ENCODE results near the gene ADCY5.

Gene ADCY5

DNA sequence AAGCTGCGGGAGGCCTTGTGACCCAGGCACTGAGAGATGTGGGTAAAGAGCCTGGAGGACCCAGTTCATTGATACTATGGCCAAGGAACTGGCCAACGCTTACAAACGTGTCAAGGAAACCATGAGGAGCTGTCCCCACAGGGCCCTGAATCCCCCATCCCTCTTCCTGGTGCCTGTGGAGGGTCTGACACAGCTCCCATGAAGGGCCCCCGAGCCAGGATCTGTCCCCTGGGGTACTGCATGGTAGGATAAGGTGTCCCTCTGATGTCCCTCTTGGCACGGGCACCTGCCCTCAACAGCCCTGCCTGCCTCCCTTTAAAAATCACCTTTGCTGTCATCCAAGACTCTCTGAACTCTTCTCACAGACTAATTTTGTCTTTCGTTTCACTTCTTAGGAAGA, 122.4 kb downstream of the ADCY5 start:
- H3K36me3 Mint-ChIP-seq: no peaks in the 10 kb centered on the region
- H3K4me3 Mint-ChIP-seq: no peak overlapping the region
- peaks cover 2% of the 10 kb centered on the region for H3K27me3 Mint-ChIP-seq
- no peak overlapping the region for H3K27ac Mint-ChIP-seq
- H3K4me1 Mint-ChIP-seq (ENCODE audit: low read depth): no peaks in the 10 kb centered on the region
- no peaks in the 10 kb centered on the region for H3K9me3 Mint-ChIP-seq (ENCODE audit: low read depth)

DNA sequence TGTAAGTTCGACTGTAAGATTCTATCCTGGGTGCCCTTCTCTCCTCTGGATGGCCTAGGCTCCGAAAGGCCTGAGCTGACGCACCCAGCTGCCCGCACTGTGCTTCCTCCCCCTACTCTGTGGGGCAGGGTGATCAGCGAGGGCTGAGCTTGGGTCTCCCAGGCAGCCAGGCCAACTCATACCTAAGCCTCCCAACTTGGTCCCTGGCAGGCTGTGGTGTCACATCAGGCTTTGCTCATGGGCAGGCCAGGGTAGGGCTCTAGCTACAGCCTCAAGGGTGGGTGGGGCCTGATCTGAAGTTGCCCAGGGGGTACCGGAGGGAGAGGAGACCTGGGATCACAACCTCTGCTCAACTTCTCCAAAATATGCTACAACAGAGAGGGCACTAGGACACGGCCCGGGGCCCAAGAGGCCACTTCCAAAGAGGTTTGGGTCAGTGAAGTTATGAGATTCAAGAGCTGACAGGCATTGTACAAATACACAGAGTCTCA, 123.1 kb downstream of the ADCY5 start:
- no peak overlapping the region for H3K4me3 Mint-ChIP-seq
- peaks cover 2% of the 10 kb centered on the region for H3K27me3 Mint-ChIP-seq
- no peaks in the 10 kb centered on the region for H3K36me3 Mint-ChIP-seq
- H3K27ac Mint-ChIP-seq: no peak overlapping the region
- no peaks in the 10 kb centered on the region for H3K9me3 Mint-ChIP-seq (ENCODE audit: low read depth)
- H3K4me1 Mint-ChIP-seq (ENCODE audit: low read depth): no peaks in the 10 kb centered on the region

GRCh38 chr3:123324880-123325765, 123.8 kb downstream of the ADCY5 start:
- Mint-ChIP-seq H3K36me3 (no peaks in the 10 kb centered on the region), H3K4me3 (no peak overlapping the region)

GRCh38 chr3:123323781-123324180, 125.1 kb downstream of the ADCY5 start:
- H3K4me1 Mint-ChIP-seq (ENCODE audit: low read depth): no peaks in the 10 kb centered on the region
- no peaks in the 10 kb centered on the region for H3K36me3 Mint-ChIP-seq
- H3K4me3 Mint-ChIP-seq: no peak overlapping the region
- no peaks in the 10 kb centered on the region for H3K9me3 Mint-ChIP-seq (ENCODE audit: low read depth)
- no peak overlapping the region for H3K27ac Mint-ChIP-seq
- peaks cover 3% of the 10 kb centered on the region for H3K27me3 Mint-ChIP-seq

More at GRCh38 chr3:123324880-123325765, 123.8 kb downstream of the ADCY5 start:
- Mint-ChIP-seq H3K4me1 (ENCODE audit: low read depth) (no peaks in the 10 kb centered on the region), H3K9me3 (ENCODE audit: low read depth) (no peaks in the 10 kb centered on the region), H3K27ac (no peak overlapping the region), H3K27me3 (peaks cover 3% of the 10 kb centered on the region)

DNA sequence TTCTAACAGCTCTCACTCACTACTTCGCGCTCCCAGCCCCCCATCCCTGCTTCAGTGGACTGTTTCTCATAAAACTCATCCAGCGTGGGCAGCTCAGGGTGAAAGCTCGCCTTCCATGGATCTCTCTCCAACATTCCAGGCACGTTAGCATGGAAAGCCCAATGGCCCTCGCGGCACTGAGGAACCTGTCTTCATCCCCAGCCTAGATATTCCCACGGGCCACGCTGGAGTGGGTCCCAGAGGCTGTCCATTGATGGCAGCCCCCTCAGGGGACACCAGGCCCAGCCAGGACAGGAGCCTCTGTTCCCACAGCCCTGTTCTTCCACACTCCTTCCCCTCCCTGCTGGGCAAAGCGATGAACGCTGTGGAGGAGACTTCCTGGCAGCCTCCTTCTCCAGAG, 126.0 kb downstream of the ADCY5 start:
- Mint-ChIP-seq H3K36me3 (no peaks in the 10 kb centered on the region), H3K4me1 (ENCODE audit: low read depth) (no peaks in the 10 kb centered on the region), H3K4me3 (no peak overlapping the region), H3K27me3 (peaks cover 3% of the 10 kb centered on the region), H3K9me3 (ENCODE audit: low read depth) (no peaks in the 10 kb centered on the region), H3K27ac (no peak overlapping the region)

DNA sequence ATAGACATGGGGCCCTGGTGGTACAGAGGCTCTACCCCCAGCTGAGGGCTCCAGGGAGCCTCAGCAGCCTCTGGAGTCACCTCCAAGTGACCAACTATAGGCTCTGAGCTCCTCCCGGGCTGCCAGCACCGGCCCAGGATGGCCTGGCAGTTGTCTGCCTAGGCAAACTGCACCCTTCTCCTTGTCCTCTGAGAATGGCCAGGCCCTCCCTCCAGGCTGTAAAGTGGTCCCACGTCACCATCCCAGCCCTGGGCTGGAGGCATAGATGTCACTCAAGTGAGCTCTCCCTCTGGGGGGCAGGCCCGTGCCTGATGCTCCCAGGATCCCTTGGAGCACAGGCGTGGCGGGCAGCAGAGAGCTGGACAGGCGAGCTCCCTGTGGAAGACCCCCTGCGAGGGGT, 127.1 kb downstream of the ADCY5 start:
- no peaks in the 10 kb centered on the region for H3K36me3 Mint-ChIP-seq
- no peaks in the 10 kb centered on the region for H3K9me3 Mint-ChIP-seq (ENCODE audit: low read depth)
- H3K27ac Mint-ChIP-seq: no peak overlapping the region
- no peak overlapping the region for H3K4me3 Mint-ChIP-seq
- H3K27me3 Mint-ChIP-seq: peaks cover 3% of the 10 kb centered on the region
- no peaks in the 10 kb centered on the region for H3K4me1 Mint-ChIP-seq (ENCODE audit: low read depth)

DNA sequence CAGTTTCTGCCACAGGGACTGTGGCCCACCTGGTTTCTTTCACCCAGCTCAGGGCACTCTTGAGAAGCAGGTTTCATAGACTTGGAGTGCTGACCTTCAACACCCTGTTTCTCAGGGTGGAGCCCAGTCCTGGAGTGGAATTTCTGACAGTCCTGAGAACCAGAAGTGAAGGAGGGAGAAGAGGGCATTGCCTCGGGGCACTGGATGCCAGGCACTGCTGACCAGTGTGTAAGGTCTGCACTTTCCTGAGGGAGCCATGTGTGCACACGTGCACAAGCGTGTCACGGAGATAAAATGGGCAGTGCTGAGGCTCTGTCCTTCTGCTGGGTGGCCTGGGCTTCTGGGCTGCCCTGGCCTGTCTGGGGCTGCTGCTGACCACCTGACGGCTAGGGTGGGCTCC, 128.7 kb downstream of the ADCY5 start:
- Mint-ChIP-seq H3K9me3 (ENCODE audit: low read depth) (no peaks in the 10 kb centered on the region), H3K36me3 (no peaks in the 10 kb centered on the region), H3K27ac (no peak overlapping the region), H3K4me1 (ENCODE audit: low read depth) (no peaks in the 10 kb centered on the region), H3K4me3 (no peak overlapping the region), H3K27me3 (peaks cover 3% of the 10 kb centered on the region)

- Mint-ChIP-seq H3K4me3 (no peak overlapping the region), H3K4me1 (ENCODE audit: low read depth) (no peaks in the 10 kb centered on the region), H3K27ac (no peak overlapping the region), H3K27me3 (peaks cover 3% of the 10 kb centered on the region), H3K9me3 (ENCODE audit: low read depth) (no peaks in the 10 kb centered on the region), H3K36me3 (no peaks in the 10 kb centered on the region)
Observed at GRCh38 chr3:123319760-123320159, 129.1 kb downstream of the ADCY5 start.

- Mint-ChIP-seq H3K36me3 (no peaks in the 10 kb centered on the region), H3K27me3 (peaks cover 3% of the 10 kb centered on the region), H3K27ac (no peak overlapping the region), H3K4me3 (no peak overlapping the region), H3K9me3 (ENCODE audit: low read depth) (no peaks in the 10 kb centered on the region), H3K4me1 (ENCODE audit: low read depth) (no peaks in the 10 kb centered on the region)
Observed at GRCh38 chr3:123318374-123318773, 130.5 kb downstream of the ADCY5 start.

DNA sequence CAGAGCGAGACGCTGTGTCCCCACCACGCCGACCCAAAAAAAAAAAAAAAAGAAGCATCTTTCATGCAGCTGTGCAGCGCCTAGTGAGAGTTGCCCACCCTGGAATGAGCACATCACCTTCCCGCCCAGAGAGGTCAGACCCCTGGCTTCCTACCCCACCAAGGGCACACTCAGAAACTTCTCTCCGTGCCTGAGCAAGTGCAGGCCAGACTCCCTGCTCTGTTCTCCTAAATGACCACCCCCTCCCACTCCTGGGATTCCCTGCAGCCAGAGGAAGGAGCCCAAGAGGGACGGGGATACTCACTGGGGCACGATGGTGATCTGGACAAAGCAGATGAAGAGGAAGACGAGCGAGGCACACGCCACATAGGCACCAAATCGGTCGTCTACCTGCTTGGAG, 131.2 kb downstream of the ADCY5 start:
- no peak overlapping the region for H3K27ac Mint-ChIP-seq
- H3K27me3 Mint-ChIP-seq: peaks cover 6% of the 10 kb centered on the region
- H3K4me1 Mint-ChIP-seq (ENCODE audit: low read depth): no peaks in the 10 kb centered on the region
- no peak overlapping the region for H3K4me3 Mint-ChIP-seq
- no peaks in the 10 kb centered on the region for H3K9me3 Mint-ChIP-seq (ENCODE audit: low read depth)
- H3K36me3 Mint-ChIP-seq: no peaks in the 10 kb centered on the region

DNA sequence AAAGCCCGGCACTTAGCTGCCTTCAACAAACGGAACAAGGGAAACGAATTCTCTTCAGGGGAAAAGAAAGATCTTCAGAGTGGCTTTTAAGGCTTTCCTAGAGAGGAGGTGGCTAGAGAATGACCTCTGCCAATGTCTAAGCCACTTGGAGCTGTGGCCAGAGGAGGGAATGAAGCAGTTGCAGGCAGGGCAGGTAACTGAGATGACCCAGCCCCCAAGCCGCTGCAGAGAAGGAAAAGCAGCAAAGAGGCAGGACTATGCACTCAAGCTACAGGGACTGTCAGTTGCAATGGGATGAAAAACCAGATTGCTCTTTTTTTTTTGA, 133.7 kb downstream of the ADCY5 start:
- H3K4me1 Mint-ChIP-seq (ENCODE audit: low read depth): no peaks in the 10 kb centered on the region
- H3K36me3 Mint-ChIP-seq: no peaks in the 10 kb centered on the region
- H3K27me3 Mint-ChIP-seq: peaks cover 6% of the 10 kb centered on the region
- no peaks in the 10 kb centered on the region for H3K9me3 Mint-ChIP-seq (ENCODE audit: low read depth)
- no peak overlapping the region for H3K27ac Mint-ChIP-seq
- no peak overlapping the region for H3K4me3 Mint-ChIP-seq

DNA sequence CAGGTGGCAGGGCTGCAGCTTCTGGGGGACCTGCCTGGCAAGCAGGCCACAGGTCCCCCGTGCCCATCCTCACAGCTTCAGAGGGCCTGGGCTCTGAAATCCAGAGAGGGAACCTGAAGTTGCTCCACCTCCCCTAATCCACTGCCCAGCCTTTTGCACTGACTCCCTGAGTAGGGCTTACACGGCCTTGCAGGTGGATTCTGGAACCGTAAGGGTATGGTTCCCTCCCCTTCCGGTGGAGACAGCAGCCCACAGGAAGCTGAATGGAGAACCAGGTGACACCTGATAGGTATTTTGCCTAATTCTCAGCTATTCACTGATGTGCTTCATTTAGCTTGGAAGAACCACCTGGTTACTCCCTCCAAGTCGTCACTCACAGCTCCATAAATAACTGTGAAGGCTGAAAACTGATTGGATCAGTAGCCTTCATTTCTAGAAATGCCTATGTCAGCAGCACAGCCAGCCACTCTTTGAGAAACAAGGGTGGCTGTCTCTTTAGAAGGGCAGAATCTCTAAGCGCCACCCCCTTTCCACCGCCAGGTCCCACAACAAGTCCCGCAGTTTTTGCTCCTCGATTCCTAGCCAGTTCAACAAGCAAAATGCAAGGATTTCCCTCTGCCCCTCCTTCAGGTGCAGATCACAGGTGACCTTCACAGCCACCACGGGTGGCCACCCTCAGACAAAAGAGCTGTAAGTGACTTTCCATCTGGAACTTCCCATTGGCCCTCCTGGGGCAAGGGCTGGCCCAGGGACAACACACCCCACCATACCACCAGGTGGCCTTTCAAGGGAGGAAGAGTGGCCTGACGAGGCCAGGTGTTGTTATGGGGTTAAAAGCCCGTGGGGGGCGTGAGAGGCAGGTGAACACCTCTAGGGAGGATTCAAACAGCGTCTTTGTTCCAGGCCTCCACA, 134.3 kb downstream of the ADCY5 start:
- Mint-ChIP-seq H3K27ac (no peak overlapping the region), H3K36me3 (no peaks in the 10 kb centered on the region), H3K4me3 (no peak overlapping the region), H3K4me1 (ENCODE audit: low read depth) (no peaks in the 10 kb centered on the region), H3K27me3 (peaks cover 3% of the 10 kb centered on the region), H3K9me3 (ENCODE audit: low read depth) (no peaks in the 10 kb centered on the region)

DNA sequence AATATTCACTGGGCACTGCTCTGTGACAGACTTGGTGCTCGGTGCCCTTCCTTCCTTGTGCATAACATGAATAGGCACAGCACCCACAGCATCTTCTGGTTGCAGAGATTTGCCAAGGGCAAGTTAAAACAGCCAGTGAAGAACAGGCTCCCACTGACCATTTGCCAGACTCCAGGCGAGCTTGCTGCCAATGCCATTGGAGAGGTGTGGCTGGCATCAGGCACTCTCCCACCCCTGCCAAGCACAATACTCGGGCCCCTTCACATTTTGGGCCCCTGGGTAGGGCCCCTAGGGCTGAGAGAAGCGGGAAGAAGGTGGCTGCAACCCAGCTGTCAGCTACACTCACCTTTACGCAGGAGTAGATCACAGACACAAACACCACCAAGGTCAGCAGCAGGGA, 135.0 kb downstream of the ADCY5 start:
- H3K36me3 Mint-ChIP-seq: no peaks in the 10 kb centered on the region
- no peak overlapping the region for H3K4me3 Mint-ChIP-seq
- no peaks in the 10 kb centered on the region for H3K4me1 Mint-ChIP-seq (ENCODE audit: low read depth)
- peaks cover 3% of the 10 kb centered on the region for H3K27me3 Mint-ChIP-seq
- no peak overlapping the region for H3K27ac Mint-ChIP-seq
- H3K9me3 Mint-ChIP-seq (ENCODE audit: low read depth): no peaks in the 10 kb centered on the region

GRCh38 chr3:123312331-123313265, 136.3 kb downstream of the ADCY5 start:
- no peak overlapping the region for H3K4me3 Mint-ChIP-seq
- peaks cover 3% of the 10 kb centered on the region for H3K27me3 Mint-ChIP-seq
- H3K27ac Mint-ChIP-seq: no peak overlapping the region

More at GRCh38 chr3:123312331-123313265, 136.3 kb downstream of the ADCY5 start:
- H3K4me1 Mint-ChIP-seq (ENCODE audit: low read depth): no peaks in the 10 kb centered on the region
- no peaks in the 10 kb centered on the region for H3K36me3 Mint-ChIP-seq
- no peaks in the 10 kb centered on the region for H3K9me3 Mint-ChIP-seq (ENCODE audit: low read depth)

All from activated naive CD8-positive, alpha-beta T cell (primary cell).